Measurements from ENCODE around the gene EHF.

EHF gene

GRCh38 chr11:34647131-34647530 is 26.2 kb downstream of the EHF start:
- no peak for DNase-seq

- no peak for DNase-seq
These were observed 26.6 kb downstream of the EHF start for GRCh38 chr11:34647532-34647931.

GRCh38 chr11:34648036-34648435 is 27.1 kb downstream of the EHF start:
- no peak for DNase-seq

GRCh38 chr11:34649597-34649996 is 28.7 kb downstream of the EHF start:
- no peak for DNase-seq

GRCh38 chr11:34650528-34650927 is 29.6 kb downstream of the EHF start:
- DNase-seq: no peak

- no peak for DNase-seq
These were observed 30.7 kb downstream of the EHF start for GRCh38 chr11:34651551-34651950.

- no peak for DNase-seq
These were observed 31.5 kb downstream of the EHF start for GRCh38 chr11:34652191-34652973.

GRCh38 chr11:34653031-34653430 is 32.1 kb downstream of the EHF start:
- DNase-seq: no peak

- DNase-seq: no peak
These were observed 33.1 kb downstream of the EHF start for GRCh38 chr11:34653851-34654482.

GRCh38 chr11:34654483-34655334 is 33.8 kb downstream of the EHF start:
- DNase-seq: no peak

- DNase-seq: no peak
These were observed 34.6 kb downstream of the EHF start for GRCh38 chr11:34655335-34656008.

GRCh38 chr11:34656062-34656720 is 35.3 kb downstream of the EHF start:
- no peak for DNase-seq

GRCh38 chr11:34658071-34659015 is 37.5 kb downstream of the EHF start:
- no peak for DNase-seq

GRCh38 chr11:34659096-34659733 is 38.3 kb downstream of the EHF start:
- DNase-seq: no peak

- no peak for DNase-seq
These were observed 44.4 kb downstream of the EHF start for GRCh38 chr11:34665077-34665835.

GRCh38 chr11:34667810-34668582 is 47.1 kb downstream of the EHF start:
- DNase-seq: no peak

- no peak for DNase-seq
These were observed 47.7 kb downstream of the EHF start for GRCh38 chr11:34668583-34669053.

GRCh38 chr11:34669458-34669857 is 48.6 kb downstream of the EHF start:
- no peak for DNase-seq

GRCh38 chr11:34671117-34671516 is 50.2 kb downstream of the EHF start:
- no peak for DNase-seq
